Right lobe of liver (tissue), 6 donors: ENCODE results near the gene KIF25. TPM values are rescaled to one million over a fixed set of nuclear protein-coding genes. Genes with fewer than 3 reads are reported as not detected.

Experiments used
- ATAC-seq, 4 donors: fragments of 200-7000 bp; cut with Tn5 transposase; one replicate each; pipeline ENCODE4 v1.9.1; 2020; ENCODE audit warnings: mild to moderate bottlenecking in 4 of 4, moderate library complexity in 4 of 4
- DNase-seq, 3 donors: peaks; one replicate each; pipeline ENCODE4 v3.0.0-alpha.2; 2020
- H3K27ac ChIP-seq, 3 donors: fragments of 200-600 bp; one replicate each; pipeline ENCODE4 v1.8.0; 2022
- H3K27me3 ChIP-seq, 2 donors: fragments of 200-600 bp; one replicate each; pipeline ENCODE4 v1.8.0; 2022
- H3K36me3 ChIP-seq, 4 donors: fragments of 200-600 bp; sonication (generic) in 1 of 4; one replicate each; pipeline versions ENCODE4 v1.5.1 to v1.8.0; 2017 to 2022; ENCODE audit warnings: control low read depth in 1 of 4
- H3K4me1 ChIP-seq, 4 donors: fragments of 200-600 bp; sonication (generic) in 1 of 4; one replicate each; pipeline versions ENCODE4 v1.5.1 to v1.8.0; 2017 to 2022; ENCODE audit warnings: control low read depth in 1 of 4
- H3K4me3 ChIP-seq, 3 donors: fragments of 200-600 bp; one replicate each; pipeline ENCODE4 v1.8.0; 2022
- H3K9me3 ChIP-seq, 4 donors: fragments of 200-600 bp; sonication (generic) in 1 of 4; one replicate each; pipeline versions ENCODE4 v1.5.1 to v1.8.0; 2017 to 2022; ENCODE audit warnings: control low read depth in 1 of 4
- POLR2A ChIP-seq: fragments of 450-650 bp; IDR thresholded peaks from one replicate; pipeline ENCODE4 v1.6.1; 2017; ENCODE audit warnings: antibody characterized with exemption, mild to moderate bottlenecking
- WGBS: methylation state at CpG from one replicate; pipeline ENCODE4 v1.1.6; 2018; ENCODE audit warnings: low coverage, low lambda C conversion rate; ENCODE audit not compliant: insufficient coverage; ENCODE audit errors: missing lambda C conversion rate; 5-methylcytosine and 5-hydroxymethylcytosine counted together
- intact Hi-C, 2 donors: fragments of 100-400 bp; cut with DNase I; formaldehyde crosslinking; loops; one replicate each; pipeline versions ENCODE4 v1.11.2 to v1.14.1; 2022
- total RNA-seq, 6 experiments: library from RNA; depleted of rRNA in 2 of 6; stranded (reverse); fragments of >200 nt in 2 of 6; fragmentation: NEBNext Ultra II Directional in 3 of 6; extraction: Animal tissue kit (Norgen Biotek cat#: 25700) in 3 of 6; gene quantifications; one replicate each; pipeline versions ENCODE4 v1.1.0 to v1.2.4, GENCODE V29; 2016 to 2023
- TF ChIP-seq, protein P1 (sequence below), 4 donors: fragments of 200-600 bp in 3 of 4; fragments of 450-650 bp in 1 of 4; IDR thresholded peaks; one replicate each; pipeline versions ENCODE4 v1.5.1 to v1.8.0; 2016 to 2022; ENCODE audit warnings: antibody characterized with exemption in 4 of 4, mild to moderate bottlenecking in 2 of 4
- donor health status: DM: no; HTN: yes; CAD: no.
- donor health status: DM: no; HTN: no; CAD: no.
- donor health status: DM: no; HTN: no; CAD: no.
- donor health status: DM: no; HTN: yes; CAD: no.
- donor health status: DM: no; HTN: yes; CAD: no.

The KIF25 gene
- total RNA-seq, 6 experiments from 2014 or later: 0.15 TPM; not detected in 5

DNA sequence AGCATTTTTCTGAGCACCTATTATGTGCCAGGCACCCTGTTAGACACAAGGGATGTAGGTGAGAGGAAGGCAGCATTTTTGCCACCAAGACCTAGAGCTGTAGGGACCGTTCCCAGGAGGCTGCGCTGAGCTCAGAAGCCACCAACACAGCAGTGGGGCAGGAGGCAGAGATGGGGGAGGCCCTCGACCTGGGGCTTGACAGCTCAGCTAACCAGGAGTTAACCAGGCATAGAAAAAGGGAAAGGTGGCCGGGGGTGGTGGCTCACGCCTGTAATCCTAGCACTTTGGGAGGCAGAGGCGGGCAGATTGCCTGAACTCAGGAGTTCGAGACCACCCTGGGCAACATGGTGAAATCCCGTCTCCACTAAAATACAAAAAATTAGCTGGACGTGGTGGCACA lies 29.5 kb downstream of the KIF25 start:
- H3K36me3 ChIP-seq: no peaks in the 10 kb centered on the region

GRCh38 chr6:168027521-168027920 lies 30.1 kb downstream of the KIF25 start:
- 67% methylated on average over 2 of the region's 16 CpGs for WGBS
- H3K4me1 ChIP-seq: peaks cover 0 to 10% (median 2%) of the 10 kb centered on the region in 4 donors
- H3K27me3 ChIP-seq: no peaks in the 10 kb centered on the region
- ATAC-seq: no peak
- TF ChIP-seq, protein P1, sequence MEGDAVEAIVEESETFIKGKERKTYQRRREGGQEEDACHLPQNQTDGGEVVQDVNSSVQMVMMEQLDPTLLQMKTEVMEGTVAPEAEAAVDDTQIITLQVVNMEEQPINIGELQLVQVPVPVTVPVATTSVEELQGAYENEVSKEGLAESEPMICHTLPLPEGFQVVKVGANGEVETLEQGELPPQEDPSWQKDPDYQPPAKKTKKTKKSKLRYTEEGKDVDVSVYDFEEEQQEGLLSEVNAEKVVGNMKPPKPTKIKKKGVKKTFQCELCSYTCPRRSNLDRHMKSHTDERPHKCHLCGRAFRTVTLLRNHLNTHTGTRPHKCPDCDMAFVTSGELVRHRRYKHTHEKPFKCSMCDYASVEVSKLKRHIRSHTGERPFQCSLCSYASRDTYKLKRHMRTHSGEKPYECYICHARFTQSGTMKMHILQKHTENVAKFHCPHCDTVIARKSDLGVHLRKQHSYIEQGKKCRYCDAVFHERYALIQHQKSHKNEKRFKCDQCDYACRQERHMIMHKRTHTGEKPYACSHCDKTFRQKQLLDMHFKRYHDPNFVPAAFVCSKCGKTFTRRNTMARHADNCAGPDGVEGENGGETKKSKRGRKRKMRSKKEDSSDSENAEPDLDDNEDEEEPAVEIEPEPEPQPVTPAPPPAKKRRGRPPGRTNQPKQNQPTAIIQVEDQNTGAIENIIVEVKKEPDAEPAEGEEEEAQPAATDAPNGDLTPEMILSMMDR (IDR thresholded peaks at IDR 0.05): no peak
- no peak for TF ChIP-seq POLR2A
- peak in 1 of 3 donors; percentile 47 for DNase-seq
- no peaks in the 10 kb centered on the region for H3K9me3 ChIP-seq
- no peaks in the 10 kb centered on the region for H3K36me3 ChIP-seq
- H3K4me3 ChIP-seq: no peak overlapping the region
- intact Hi-C loops: no loop called here
- no peak overlapping the region for H3K27ac ChIP-seq

More for the DNA sequence above, 29.5 kb downstream of the KIF25 start:
- no peak for TF ChIP-seq POLR2A
- TF ChIP-seq, protein P1 (IDR thresholded peaks at IDR 0.05): no peak
- 89% methylated on average over 5 of the region's 9 CpGs for WGBS
- Histone ChIP-seq H3K4me3 (no peak overlapping the region), H3K4me1 (peaks cover 0 to 10% (median 2%) of the 10 kb centered on the region in 4 donors), H3K27me3 (no peaks in the 10 kb centered on the region), H3K9me3 (no peaks in the 10 kb centered on the region), H3K27ac (no peak overlapping the region)
- intact Hi-C loops: no loop called here
- ATAC-seq (no peak), DNase-seq (peak in 1 of 3 donors; percentile 22)

DNA sequence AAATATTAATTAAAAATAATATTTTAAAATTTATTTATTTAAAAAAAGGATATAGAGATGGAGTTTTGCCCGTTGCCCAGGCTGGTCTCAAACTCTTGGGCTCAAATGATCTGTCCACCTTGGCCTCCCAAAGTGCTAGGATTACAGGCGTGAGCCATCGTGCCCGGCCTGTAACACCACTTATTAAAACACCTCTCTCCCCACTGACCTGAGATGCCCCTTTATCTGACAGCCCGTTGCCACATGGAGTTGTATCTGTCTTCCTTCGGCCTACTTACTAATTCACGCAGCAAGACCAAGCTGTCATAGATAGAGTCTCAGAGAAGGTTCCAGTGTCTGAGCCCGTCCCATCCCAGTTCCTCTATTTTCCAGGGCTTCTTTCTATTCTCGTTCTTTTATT lies 30.7 kb downstream of the KIF25 start:
- DNase-seq (no peak), ATAC-seq (no peak)
- intact Hi-C loops: no loop called here
- Histone ChIP-seq H3K27me3 (no peaks in the 10 kb centered on the region), H3K4me3 (no peak overlapping the region), H3K36me3 (no peaks in the 10 kb centered on the region), H3K4me1 (peaks cover 0 to 10% (median 2%) of the 10 kb centered on the region in 4 donors), H3K9me3 (no peaks in the 10 kb centered on the region), H3K27ac (no peak overlapping the region)
- WGBS: 86% methylated on average over 9 of the region's 9 CpGs
- no peak for TF ChIP-seq POLR2A
- TF ChIP-seq, protein P1 (IDR thresholded peaks at IDR 0.05): no peak

DNA sequence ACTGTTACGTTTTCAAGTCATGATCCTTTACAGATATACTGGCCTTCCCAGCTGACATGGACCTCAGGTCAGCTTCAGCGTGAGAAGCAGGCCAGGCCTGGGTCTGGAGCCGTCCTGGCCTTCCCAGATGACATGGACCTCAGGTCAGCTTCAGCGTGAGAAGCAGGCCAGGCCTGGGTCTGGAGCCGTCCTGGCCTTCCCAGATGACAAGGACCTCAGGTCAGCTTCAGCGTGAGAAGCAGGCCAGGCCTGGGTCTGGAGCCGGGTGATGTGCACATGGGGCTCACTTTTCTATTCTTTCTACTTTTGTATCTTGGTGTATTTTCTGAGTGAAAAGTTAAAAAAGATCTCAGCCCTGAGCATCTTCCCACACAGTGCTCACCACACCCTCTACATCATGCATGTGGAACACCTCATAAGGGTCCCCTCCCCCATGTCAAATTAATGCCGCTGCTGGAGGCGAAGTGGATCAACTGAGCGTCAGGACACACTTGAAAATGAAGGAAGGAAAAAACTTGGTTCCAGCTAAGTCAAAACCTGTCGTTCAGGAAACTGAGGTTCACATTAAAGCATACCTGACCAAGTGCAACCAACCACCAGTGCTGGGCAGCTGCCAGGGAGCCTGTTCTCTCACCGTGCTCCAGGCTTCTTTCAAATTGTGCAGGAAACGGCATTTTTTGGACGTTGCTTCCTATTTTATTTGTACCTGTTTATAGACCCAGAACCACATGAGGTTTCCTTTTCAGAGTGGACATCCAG lies 32.2 kb downstream of the KIF25 start:
- peaks cover 0 to 1% (median 0%) of the 10 kb centered on the region in 4 donors for H3K4me1 ChIP-seq
- intact Hi-C loops: no loop called here
- peak in 1 of 3 donors; percentile 29 for DNase-seq
- H3K9me3 ChIP-seq: no peaks in the 10 kb centered on the region
- WGBS: 61% methylated on average over 13 of the region's 14 CpGs
- no peaks in the 10 kb centered on the region for H3K36me3 ChIP-seq
- TF ChIP-seq, protein P1 (IDR thresholded peaks at IDR 0.05): no peak
- TF ChIP-seq POLR2A: no peak
- no peak for ATAC-seq
- no peak overlapping the region for H3K4me3 ChIP-seq
- no peak overlapping the region for H3K27ac ChIP-seq
- H3K27me3 ChIP-seq: no peaks in the 10 kb centered on the region
